Prostate gland (tissue), 2 donors: ENCODE data around the gene ZCCHC2. TPM values are rescaled to one million over a fixed set of nuclear protein-coding genes. Genes with fewer than 3 reads are reported as not detected.

ENCODE experiments used
- DNase-seq: peaks from one replicate; pipeline ENCODE4 v3.0.0-alpha.2; 2019; ENCODE audit warnings: low spot score
- H3K27ac ChIP-seq, 2 donors: fragments of 200-600 bp; sonication (generic); 2 replicates each; pipeline ENCODE4 v1.5.1; 2017 to 2019
- H3K27me3 ChIP-seq: fragments of 200-600 bp; sonication (generic); replicated peaks from 2 replicates; pipeline ENCODE4 v1.5.1; 2019; ENCODE audit not compliant: insufficient read depth
- H3K36me3 ChIP-seq, 2 donors: fragments of 200-600 bp; sonication (generic); 1 replicate in 1 of 2; 2 replicates in 1 of 2; pipeline versions ENCODE4 v1.5.1 to v1.8.1; 2017 to 2019
- H3K4me1 ChIP-seq: fragments of 200-600 bp; sonication (generic); replicated peaks from 2 replicates; pipeline ENCODE4 v1.5.1; 2019
- H3K4me3 ChIP-seq, 2 donors: fragments of 200-600 bp; sonication (generic); 2 replicates each; pipeline ENCODE4 v1.5.1; 2017 to 2019
- H3K9me3 ChIP-seq: fragments of 200-600 bp; sonication (generic); 2 replicates; pipeline ENCODE4 v1.5.1; 2017
- CTCF ChIP-seq, 4 experiments: fragments of 200-600 bp in 2 of 4; fragments of 450-650 bp in 2 of 4; sonication (generic) in 2 of 4; IDR thresholded peaks; 1 replicate in 3 of 4; 2 replicates in 1 of 4; pipeline ENCODE4 v1.5.1; 2016 to 2019; ENCODE audit warnings: antibody characterized with exemption in 4 of 4, mild to moderate bottlenecking in 2 of 4, moderate library complexity in 2 of 4
- POLR2A ChIP-seq: fragments of 450-650 bp; IDR thresholded peaks from one replicate; pipeline ENCODE4 v1.6.1; 2016; ENCODE audit warnings: antibody characterized with exemption, mild to moderate bottlenecking
- POLR2AphosphoS5 ChIP-seq: sonication (generic); formaldehyde crosslinking; IDR thresholded peaks from one replicate; pipeline ENCODE4 v1.6.1; 2017; ENCODE audit warnings: antibody characterized with exemption
- WGBS: methylation state at CpG from one replicate; pipeline ENCODE4 v1.1.5; 2018; 5-methylcytosine and 5-hydroxymethylcytosine counted together
- intact Hi-C: fragments of 100-400 bp; cut with DNase I; formaldehyde crosslinking; loops from one replicate; pipeline ENCODE4 v1.14.2; 2022
- total RNA-seq, 2 donors: library from RNA; depleted of rRNA; stranded (reverse); fragments of >200 nt; gene quantifications; one replicate each; pipeline ENCODE4 v1.1.0, GENCODE V29; 2016

Gene ZCCHC2
- total RNA-seq, 2 donors from 2014 or later: 18.7 to 39.4 TPM

GRCh38 chr18:62586781-62587487 is 64.1 kb downstream of the ZCCHC2 start:
- Histone ChIP-seq H3K36me3 (no peaks in the 10 kb centered on the region), H3K4me3 (no peak overlapping the region), H3K9me3 (no peaks in the 10 kb centered on the region), H3K27ac (no peak overlapping the region), H3K4me1 (no peaks in the 10 kb centered on the region), H3K27me3 (no peaks in the 10 kb centered on the region)
- intact Hi-C loops: loop anchor here (5.0 to 10.0 kb wide), 3 partner anchors 125 to 402 kb away; partner anchors contain the start of genes PIGN and RELCH
- TF ChIP-seq POLR2A (no peak), POLR2AphosphoS5 (no peak), CTCF (IDR thresholded peaks at IDR 0.05) (no peak)
- no peak for DNase-seq
- 87% methylated on average over 19 of the region's 19 CpGs for WGBS

GRCh38 chr18:62587689-62588088 is 64.9 kb downstream of the ZCCHC2 start:
- no peaks in the 10 kb centered on the region for H3K27me3 ChIP-seq
- no peak for TF ChIP-seq POLR2A
- no peak for TF ChIP-seq POLR2AphosphoS5
- no peak for TF ChIP-seq CTCF (IDR thresholded peaks at IDR 0.05)
- intact Hi-C loops: loop anchor here (5.0 to 10.0 kb wide), 3 partner anchors 125 to 403 kb away; partner anchors contain the start of genes PIGN and RELCH
- no peak overlapping the region for H3K27ac ChIP-seq
- H3K4me1 ChIP-seq: no peaks in the 10 kb centered on the region
- H3K4me3 ChIP-seq: no peak overlapping the region
- no peaks in the 10 kb centered on the region for H3K36me3 ChIP-seq
- 89% methylated on average over 9 of the region's 9 CpGs for WGBS
- no peak for DNase-seq
- no peaks in the 10 kb centered on the region for H3K9me3 ChIP-seq

GRCh38 chr18:62588217-62588616 is 65.4 kb downstream of the ZCCHC2 start:
- no peak for DNase-seq
- intact Hi-C loops: loop anchor here (5.0 to 10.0 kb wide), 3 partner anchors 124 to 403 kb away; partner anchors contain the start of genes PIGN and RELCH
- TF ChIP-seq POLR2AphosphoS5 (no peak), CTCF (IDR thresholded peaks at IDR 0.05) (no peak), POLR2A (no peak)
- WGBS: 94% methylated on average over 3 of the region's 3 CpGs
- Histone ChIP-seq H3K27me3 (no peaks in the 10 kb centered on the region), H3K9me3 (no peaks in the 10 kb centered on the region), H3K4me1 (no peaks in the 10 kb centered on the region), H3K36me3 (no peaks in the 10 kb centered on the region), H3K27ac (no peak overlapping the region), H3K4me3 (no peak overlapping the region)

GRCh38 chr18:62590799-62591590 is 68.2 kb downstream of the ZCCHC2 start:
- no peak for DNase-seq
- Histone ChIP-seq H3K4me1 (no peaks in the 10 kb centered on the region), H3K27ac (no peak overlapping the region), H3K4me3 (no peak overlapping the region), H3K27me3 (no peaks in the 10 kb centered on the region), H3K36me3 (no peaks in the 10 kb centered on the region), H3K9me3 (no peaks in the 10 kb centered on the region)
- 62% methylated on average over 15 of the region's 15 CpGs for WGBS
- no peak for TF ChIP-seq POLR2A
- TF ChIP-seq CTCF (IDR thresholded peaks at IDR 0.05): no peak
- no peak for TF ChIP-seq POLR2AphosphoS5
- intact Hi-C loops: no loop called here
